Left ventricle myocardium inferior (tissue), 1 donor: Measurements from ENCODE around the gene SND1. TPM values are rescaled to one million over a fixed set of nuclear protein-coding genes. Genes with fewer than 3 reads are reported as not detected.

ENCODE experiments used
- DNase-seq: peaks from one replicate; pipeline ENCODE4 v3.0.0-alpha.2; 2020
- H3K27ac ChIP-seq: fragments of 200-600 bp; replicated peaks from 2 replicates; pipeline ENCODE4 v1.8.0; 2021
- H3K27me3 ChIP-seq: fragments of 200-600 bp; 2 replicates; pipeline ENCODE4 v1.8.0; 2021; ENCODE audit warnings: low read depth
- H3K36me3 ChIP-seq: fragments of 200-600 bp; 2 replicates; pipeline ENCODE4 v1.8.0; 2021
- H3K4me1 ChIP-seq: fragments of 200-600 bp; 2 replicates; pipeline ENCODE4 v1.8.0; 2021
- H3K4me3 ChIP-seq: fragments of 200-600 bp; 2 replicates; pipeline ENCODE4 v1.8.0; 2021; ENCODE audit warnings: mild to moderate bottlenecking, moderate library complexity
- H3K9me3 ChIP-seq: fragments of 200-600 bp; replicated peaks from 2 replicates; pipeline ENCODE4 v1.8.0; 2021
- intact Hi-C: fragments of 100-400 bp; cut with micrococcal nuclease; formaldehyde crosslinking; loops from one replicate; pipeline ENCODE4 v1.11.0; 2022
- total RNA-seq: library from RNA; stranded (reverse); fragmentation: NEBNext Ultra II Directional; extraction: Animal tissue kit (Norgen Biotek cat#: 25700); gene quantifications from one replicate; pipeline ENCODE4 v1.2.1, GENCODE V29; 2021
- TF ChIP-seq, protein P1 (sequence below): fragments of 200-600 bp; IDR thresholded peaks from 2 replicates; pipeline ENCODE4 v1.8.0; 2021; ENCODE audit warnings: antibody characterized with exemption, mild to moderate bottlenecking, borderline replicate concordance
- donor health status: DM: no; HTN: yes; CAD: no; lungs with severe emphysema.

The SND1 gene
- total RNA-seq, 1 donor from 2014 or later, result 71.6 TPM

DNA sequence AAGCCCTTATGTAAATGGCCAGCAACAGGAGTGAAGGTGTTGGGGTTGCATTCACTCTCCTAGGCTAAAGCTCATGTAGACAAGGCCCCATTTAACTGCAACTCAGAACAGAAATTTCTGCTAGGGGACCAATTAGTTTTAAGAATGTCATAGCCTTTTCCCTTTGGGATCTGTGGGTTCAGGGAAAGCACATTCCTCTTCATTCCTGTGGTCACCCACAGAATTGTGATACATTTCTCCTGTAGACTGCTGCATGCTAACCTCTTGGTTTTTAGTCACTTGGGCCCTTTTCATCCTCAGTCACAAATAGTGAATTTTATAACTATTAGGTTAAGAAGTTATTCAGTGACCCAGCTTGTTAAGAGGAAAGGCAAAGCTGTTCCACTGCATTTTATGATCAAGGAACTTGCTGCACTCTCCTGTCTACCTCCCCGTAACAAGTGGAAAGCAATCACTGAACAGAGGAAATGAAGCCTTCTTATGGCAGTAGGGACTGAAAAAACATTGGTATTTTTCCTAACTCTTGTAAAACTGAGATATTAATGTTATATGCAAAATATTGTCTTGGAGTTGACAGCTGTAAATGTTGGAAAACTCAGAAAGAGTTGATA lies 124.9 kb downstream of the SND1 start:
- no peaks in the 10 kb centered on the region for H3K9me3 ChIP-seq
- no peak overlapping the region for H3K27ac ChIP-seq
- TF ChIP-seq, protein P1, sequence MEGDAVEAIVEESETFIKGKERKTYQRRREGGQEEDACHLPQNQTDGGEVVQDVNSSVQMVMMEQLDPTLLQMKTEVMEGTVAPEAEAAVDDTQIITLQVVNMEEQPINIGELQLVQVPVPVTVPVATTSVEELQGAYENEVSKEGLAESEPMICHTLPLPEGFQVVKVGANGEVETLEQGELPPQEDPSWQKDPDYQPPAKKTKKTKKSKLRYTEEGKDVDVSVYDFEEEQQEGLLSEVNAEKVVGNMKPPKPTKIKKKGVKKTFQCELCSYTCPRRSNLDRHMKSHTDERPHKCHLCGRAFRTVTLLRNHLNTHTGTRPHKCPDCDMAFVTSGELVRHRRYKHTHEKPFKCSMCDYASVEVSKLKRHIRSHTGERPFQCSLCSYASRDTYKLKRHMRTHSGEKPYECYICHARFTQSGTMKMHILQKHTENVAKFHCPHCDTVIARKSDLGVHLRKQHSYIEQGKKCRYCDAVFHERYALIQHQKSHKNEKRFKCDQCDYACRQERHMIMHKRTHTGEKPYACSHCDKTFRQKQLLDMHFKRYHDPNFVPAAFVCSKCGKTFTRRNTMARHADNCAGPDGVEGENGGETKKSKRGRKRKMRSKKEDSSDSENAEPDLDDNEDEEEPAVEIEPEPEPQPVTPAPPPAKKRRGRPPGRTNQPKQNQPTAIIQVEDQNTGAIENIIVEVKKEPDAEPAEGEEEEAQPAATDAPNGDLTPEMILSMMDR, result no peak
- H3K36me3 ChIP-seq, result no peaks in the 10 kb centered on the region
- H3K4me3 ChIP-seq, result no peak overlapping the region
- no peak for DNase-seq
- H3K4me1 ChIP-seq, result peaks cover 3% of the 10 kb centered on the region
- H3K27me3 ChIP-seq, result no peaks in the 10 kb centered on the region
- intact Hi-C loops, result no loop called here

DNA sequence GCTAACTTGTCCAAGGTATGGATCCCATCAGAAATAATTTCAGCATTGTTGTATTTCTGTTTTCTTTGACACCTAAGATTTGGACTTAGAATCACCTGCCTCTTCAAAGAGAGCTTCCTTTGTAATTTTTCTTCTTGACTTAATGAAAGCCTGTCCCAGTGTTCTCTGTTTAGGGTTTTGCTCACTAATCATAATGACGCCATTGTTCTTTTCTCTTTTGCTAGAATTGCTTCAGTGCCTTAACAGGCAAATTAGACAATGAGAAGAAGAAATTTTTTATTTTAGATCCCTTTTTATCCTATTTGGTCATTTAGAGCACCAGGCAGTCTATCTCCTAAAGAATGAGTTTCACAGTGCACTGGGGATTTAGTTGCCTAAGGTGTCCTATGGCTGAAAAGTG lies 128.5 kb downstream of the SND1 start:
- TF ChIP-seq, protein P1, result no peak
- Histone ChIP-seq H3K27me3 (no peaks in the 10 kb centered on the region), H3K9me3 (no peaks in the 10 kb centered on the region), H3K4me3 (no peak overlapping the region), H3K36me3 (no peaks in the 10 kb centered on the region), H3K4me1 (peaks cover 18% of the 10 kb centered on the region), H3K27ac (no peak overlapping the region)
- intact Hi-C loops, result no loop called here
- no peak for DNase-seq

GRCh38 chr7:127781081-127781480 lies 129.1 kb downstream of the SND1 start:
- Histone ChIP-seq H3K4me3 (no peak overlapping the region), H3K27ac (no peak overlapping the region), H3K27me3 (no peaks in the 10 kb centered on the region), H3K36me3 (no peaks in the 10 kb centered on the region), H3K9me3 (no peaks in the 10 kb centered on the region), H3K4me1 (peaks cover 18% of the 10 kb centered on the region)
- TF ChIP-seq, protein P1, result no peak
- DNase-seq, result no peak
- intact Hi-C loops, result no loop called here

- Histone ChIP-seq H3K4me1 (peaks cover 18% of the 10 kb centered on the region), H3K36me3 (no peaks in the 10 kb centered on the region), H3K27me3 (no peaks in the 10 kb centered on the region), H3K4me3 (no peak overlapping the region), H3K9me3 (no peaks in the 10 kb centered on the region), H3K27ac (no peak overlapping the region)
- TF ChIP-seq, protein P1, result no peak
- intact Hi-C loops, result no loop called here
- no peak for DNase-seq
Measured at GRCh38 chr7:127782075-127782474, 130.1 kb downstream of the SND1 start.

DNA sequence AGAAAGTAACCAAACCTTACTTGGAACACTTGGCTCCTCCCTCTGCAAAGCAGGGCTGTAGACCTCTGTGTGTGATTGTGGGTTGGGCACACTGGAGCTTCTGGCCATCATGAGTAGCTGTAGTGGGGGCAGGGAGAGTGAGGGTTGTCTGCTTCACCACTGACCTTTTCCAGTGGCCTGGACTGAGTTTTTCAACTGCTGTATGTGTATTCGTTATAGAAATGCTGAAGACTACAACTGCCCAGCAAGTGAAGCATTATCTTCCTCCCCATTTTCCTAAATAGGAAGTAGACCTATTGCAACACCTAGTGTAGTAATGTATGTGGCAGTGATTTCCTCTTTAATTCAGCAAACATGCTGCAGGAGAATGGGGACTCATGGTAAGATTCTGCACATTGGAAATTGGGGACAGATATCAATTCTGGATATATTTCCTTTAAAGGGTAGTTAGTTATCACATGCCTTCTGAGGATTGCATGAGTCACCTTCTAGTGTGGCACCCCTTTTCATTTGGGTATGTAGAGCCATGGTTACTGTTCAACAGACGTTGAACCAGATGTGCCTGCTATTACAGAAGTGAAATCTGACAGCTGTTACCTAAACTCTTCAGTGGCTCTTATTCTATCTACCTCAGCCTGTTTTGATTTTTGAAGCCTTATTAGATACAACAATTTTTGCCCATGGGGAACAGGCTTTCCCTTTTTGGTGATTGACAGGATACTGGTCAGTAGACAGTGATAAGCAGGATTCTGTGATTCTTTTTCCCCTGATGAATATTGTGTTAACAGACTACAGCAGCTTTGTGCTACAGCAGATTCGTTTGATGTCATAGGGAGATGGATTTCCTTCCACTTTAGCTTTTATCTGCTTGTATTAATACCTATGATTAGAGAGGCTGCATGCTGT lies 130.9 kb downstream of the SND1 start:
- Histone ChIP-seq H3K36me3 (no peaks in the 10 kb centered on the region), H3K27me3 (no peaks in the 10 kb centered on the region), H3K4me3 (no peak overlapping the region), H3K27ac (no peak overlapping the region), H3K4me1 (peaks cover 18% of the 10 kb centered on the region), H3K9me3 (no peaks in the 10 kb centered on the region)
- intact Hi-C loops, result no loop called here
- no peak for DNase-seq
- TF ChIP-seq, protein P1, result no peak
